Measurements from ENCODE around the gene AKIP1. TPM values are rescaled to one million over a fixed set of nuclear protein-coding genes. Genes with fewer than 3 reads are reported as not detected.
"Not testable (repeated sequence)": the region's sequence is repeated elsewhere in the genome, so short reads cannot be mapped to it uniquely, and the experiment has no call there.

AKIP1 gene
- total RNA-seq, 1 experiment from 2014 or later = 85.2 TPM

- TF ChIP-seq POLR2AphosphoS5 (IDR thresholded peaks at IDR 0.05; ENCODE audit: low read depth, low read length) (no peak), CTCF (IDR thresholded peaks at IDR 0.05) (no peak)
- intact Hi-C loops (cut with micrococcal nuclease; ENCODE audit: unreplicated experiment) (loop anchor here (5.0 kb wide), 1 partner anchor 187 kb away; no protein-coding TSS in a partner anchor), in situ Hi-C loops (cut with HindIII; ENCODE audit: low pct_unique_long_range_greater_than_20kb, low sequenced_read_pairs) (no loop called here)
- no TSS peak for BruUV-seq (replicated peaks)
- ChIA-PET CTCF (interaction anchor here (0.6 kb wide), 1 partner anchor 15 kb away, joined by 3 read pairs; no protein-coding TSS in a partner anchor), POLR2A (interaction anchor here (0.9 kb wide), 1 partner anchor 9 kb away, joined by 3 read pairs; no protein-coding TSS in a partner anchor)
- DNase-seq (ENCODE audit: low read depth, low spot score) (no peak), ATAC-seq (no peak)
- no peaks in the 10 kb centered on the region for H3K36me3 ChIP-seq (ENCODE audit: control insufficient read depth, insufficient read depth, low read length)
- H3K4me3 ChIP-seq (ENCODE audit: low read depth in 2 of 2, low read length in 2 of 2) = no peak overlapping the region
- H3K27ac ChIP-seq (ENCODE audit: low read length) = no peak overlapping the region
- H3K27me3 ChIP-seq (ENCODE audit: control insufficient read depth, insufficient read depth, low read length) = no peaks in the 10 kb centered on the region; the same call in 1 of the 2 replicates
- H3K4me1 ChIP-seq (ENCODE audit: control insufficient read depth, insufficient read depth, low read length) = peaks cover 14% of the 10 kb centered on the region
- H3K9me3 ChIP-seq (ENCODE audit: control insufficient read depth, insufficient read depth, low read depth, low read length) = no peaks in the 10 kb centered on the region
These were observed 37.1 kb upstream of the AKIP1 start for GRCh38 chr11:8873741-8874405.

- no peaks in the 10 kb centered on the region; the same call in 1 of the 2 replicates for H3K27me3 ChIP-seq (ENCODE audit: control insufficient read depth, insufficient read depth, low read length)
- intact Hi-C loops (cut with micrococcal nuclease; ENCODE audit: unreplicated experiment) (no loop called here), in situ Hi-C loops (cut with HindIII; ENCODE audit: low pct_unique_long_range_greater_than_20kb, low sequenced_read_pairs) (no loop called here)
- no peak for TF ChIP-seq CTCF (IDR thresholded peaks at IDR 0.05)
- TF ChIP-seq SIN3A (IDR thresholded peaks at IDR 0.05; ENCODE audit: borderline replicate concordance, insufficient read depth, low read depth, low read length) = no peak
- no peak for TF ChIP-seq REST (IDR thresholded peaks at IDR 0.05; ENCODE audit: insufficient read depth in 1 of 2, low read depth in 2 of 2, low read length in 1 of 2)
- no peak for TF ChIP-seq POLR2AphosphoS5 (IDR thresholded peaks at IDR 0.05; ENCODE audit: low read depth, low read length)
- TF ChIP-seq TCF7L2 (IDR thresholded peaks at IDR 0.05; ENCODE audit: low read depth, low read length) = no peak
- no peaks in the 10 kb centered on the region for H3K36me3 ChIP-seq (ENCODE audit: control insufficient read depth, insufficient read depth, low read length)
- no peaks in the 10 kb centered on the region for H3K4me1 ChIP-seq (ENCODE audit: control insufficient read depth, insufficient read depth, low read length)
- no peak overlapping the region for H3K27ac ChIP-seq (ENCODE audit: low read length)
- no peak overlapping the region for H3K4me3 ChIP-seq (ENCODE audit: low read depth in 2 of 2, low read length in 2 of 2)
- no peaks in the 10 kb centered on the region for H3K9me3 ChIP-seq (ENCODE audit: control insufficient read depth, insufficient read depth, low read depth, low read length)
- ChIA-PET CTCF (interaction anchor here (0.6 kb wide), 1 partner anchor 82 kb away, joined by 6 read pairs; no protein-coding TSS in a partner anchor), POLR2A (no interaction called here)
- ATAC-seq (no peak), DNase-seq (ENCODE audit: low read depth, low spot score) (no peak)
- no TSS peak for BruUV-seq (replicated peaks)
These were observed 32.2 kb upstream of the AKIP1 start for GRCh38 chr11:8878771-8879170.

- H3K9me3 ChIP-seq (ENCODE audit: control insufficient read depth, insufficient read depth, low read depth, low read length); H3K36me3 ChIP-seq (ENCODE audit: control insufficient read depth, insufficient read depth, low read length); in situ Hi-C loops (cut with HindIII; ENCODE audit: low pct_unique_long_range_greater_than_20kb, low sequenced_read_pairs); ATAC-seq; H3K4me3 ChIP-seq (ENCODE audit: low read depth in 2 of 2, low read length in 2 of 2); H3K4me1 ChIP-seq (ENCODE audit: control insufficient read depth, insufficient read depth, low read length); BruUV-seq (replicated peaks); POLR2A ChIA-PET; H3K27me3 ChIP-seq (ENCODE audit: control insufficient read depth, insufficient read depth, low read length); intact Hi-C loops (cut with micrococcal nuclease; ENCODE audit: unreplicated experiment); DNase-seq (ENCODE audit: low read depth, low spot score); H3K27ac ChIP-seq (ENCODE audit: low read length): not testable (repeated sequence)
- CTCF ChIA-PET = interaction anchor here (0.6 to 0.8 kb wide), 2 partner anchors 19 to 193 kb away, joined by 3 to 5 read pairs; no protein-coding TSS in a partner anchor
These were observed 29.4 kb upstream of the AKIP1 start for GRCh38 chr11:8881585-8881984.

Data from Panc1 (cell line).